OCI-LY1 (cell line): ENCODE measurements around the gene SIX5.

Experiments used
- EZH2 ChIP-seq: fragments of 200-600 bp; sonication (generic), shearing (Covaris generic); IDR thresholded peaks from 2 replicates; pipeline ENCODE4 v1.8.0; 2017; ENCODE audit warnings: borderline replicate concordance, mixed run types, mild to moderate bottlenecking, antibody characterized with exemption, low read length, moderate library complexity, mixed read lengths
- TF ChIP-seq, protein P1 (sequence below): fragments of 200-600 bp; sonication (generic), shearing (Covaris generic); IDR thresholded peaks from 2 replicates; pipeline ENCODE4 v1.5.1; 2017; ENCODE audit warnings: mild to moderate bottlenecking, antibody characterized with exemption, low read length, moderate library complexity, mixed read lengths

DNA sequence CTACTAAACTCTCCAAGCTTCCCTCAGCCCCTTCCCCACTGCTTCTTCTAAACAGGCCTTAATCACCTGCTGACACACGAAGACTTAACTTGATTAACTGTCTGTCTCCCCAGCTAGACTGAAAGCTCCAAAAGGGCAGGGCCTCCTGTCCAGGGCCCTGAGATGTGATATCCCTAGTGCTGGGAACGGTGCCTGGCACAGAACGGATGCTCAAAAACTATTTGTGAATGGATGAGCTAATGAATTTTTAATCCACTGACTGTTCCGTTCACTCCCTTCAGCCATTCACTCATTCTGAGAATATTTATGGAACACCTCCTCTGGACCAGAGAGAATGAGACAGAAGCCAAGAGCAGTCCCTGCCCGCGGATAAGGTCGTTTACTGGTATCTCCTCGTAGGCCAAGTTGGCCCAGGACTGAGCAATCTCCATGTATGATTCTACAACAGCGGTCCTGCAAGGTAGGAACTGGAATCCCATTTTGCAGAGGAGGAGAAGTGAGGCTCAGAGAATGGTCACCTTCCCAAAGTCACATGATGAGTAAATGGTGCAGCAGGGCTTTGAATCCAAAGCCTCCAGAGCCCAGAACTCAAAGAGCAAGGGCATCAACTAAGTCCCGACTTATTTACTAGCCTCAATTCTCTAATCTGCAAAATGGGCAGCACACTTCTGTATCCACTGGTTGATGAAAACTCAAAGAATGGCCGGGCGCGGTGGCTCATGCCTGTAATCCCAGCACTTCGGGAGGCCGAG is 20.2 kb upstream of the SIX5 start:
- TF ChIP-seq, protein P1, sequence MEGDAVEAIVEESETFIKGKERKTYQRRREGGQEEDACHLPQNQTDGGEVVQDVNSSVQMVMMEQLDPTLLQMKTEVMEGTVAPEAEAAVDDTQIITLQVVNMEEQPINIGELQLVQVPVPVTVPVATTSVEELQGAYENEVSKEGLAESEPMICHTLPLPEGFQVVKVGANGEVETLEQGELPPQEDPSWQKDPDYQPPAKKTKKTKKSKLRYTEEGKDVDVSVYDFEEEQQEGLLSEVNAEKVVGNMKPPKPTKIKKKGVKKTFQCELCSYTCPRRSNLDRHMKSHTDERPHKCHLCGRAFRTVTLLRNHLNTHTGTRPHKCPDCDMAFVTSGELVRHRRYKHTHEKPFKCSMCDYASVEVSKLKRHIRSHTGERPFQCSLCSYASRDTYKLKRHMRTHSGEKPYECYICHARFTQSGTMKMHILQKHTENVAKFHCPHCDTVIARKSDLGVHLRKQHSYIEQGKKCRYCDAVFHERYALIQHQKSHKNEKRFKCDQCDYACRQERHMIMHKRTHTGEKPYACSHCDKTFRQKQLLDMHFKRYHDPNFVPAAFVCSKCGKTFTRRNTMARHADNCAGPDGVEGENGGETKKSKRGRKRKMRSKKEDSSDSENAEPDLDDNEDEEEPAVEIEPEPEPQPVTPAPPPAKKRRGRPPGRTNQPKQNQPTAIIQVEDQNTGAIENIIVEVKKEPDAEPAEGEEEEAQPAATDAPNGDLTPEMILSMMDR = no peak
- TF ChIP-seq EZH2 = no peak
